ENCODE results near the gene C1QTNF8. TPM values are rescaled to one million over a fixed set of nuclear protein-coding genes. Genes with fewer than 3 reads are reported as not detected.

C1QTNF8 gene
- total and polyA plus RNA-seq, 2 of the 8 experiments (the other 6 are each of a cell fraction or from before 2014, with no cell fraction given): not detected

DNA sequence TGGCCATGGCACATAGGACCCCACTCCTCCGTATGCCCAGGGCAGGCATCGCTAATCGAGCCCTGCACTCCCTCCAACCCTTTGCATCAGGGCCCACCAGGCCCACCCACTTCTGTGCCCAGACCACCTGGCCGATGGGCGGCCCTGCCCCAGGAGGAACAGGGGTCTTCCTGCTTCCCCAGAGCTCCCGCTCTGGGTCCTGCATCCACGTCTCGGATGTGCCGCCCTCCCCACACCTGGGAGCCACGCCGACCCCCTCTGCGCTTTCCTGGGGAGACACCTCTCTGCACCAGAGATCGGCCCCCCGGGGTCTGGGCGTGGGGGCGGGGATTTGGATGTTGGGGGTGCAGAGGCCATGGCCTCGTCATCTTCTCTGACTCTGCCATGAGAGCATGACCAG lies 44.6 kb downstream of the C1QTNF8 start (continued):
- TF ChIP-seq, protein P1, sequence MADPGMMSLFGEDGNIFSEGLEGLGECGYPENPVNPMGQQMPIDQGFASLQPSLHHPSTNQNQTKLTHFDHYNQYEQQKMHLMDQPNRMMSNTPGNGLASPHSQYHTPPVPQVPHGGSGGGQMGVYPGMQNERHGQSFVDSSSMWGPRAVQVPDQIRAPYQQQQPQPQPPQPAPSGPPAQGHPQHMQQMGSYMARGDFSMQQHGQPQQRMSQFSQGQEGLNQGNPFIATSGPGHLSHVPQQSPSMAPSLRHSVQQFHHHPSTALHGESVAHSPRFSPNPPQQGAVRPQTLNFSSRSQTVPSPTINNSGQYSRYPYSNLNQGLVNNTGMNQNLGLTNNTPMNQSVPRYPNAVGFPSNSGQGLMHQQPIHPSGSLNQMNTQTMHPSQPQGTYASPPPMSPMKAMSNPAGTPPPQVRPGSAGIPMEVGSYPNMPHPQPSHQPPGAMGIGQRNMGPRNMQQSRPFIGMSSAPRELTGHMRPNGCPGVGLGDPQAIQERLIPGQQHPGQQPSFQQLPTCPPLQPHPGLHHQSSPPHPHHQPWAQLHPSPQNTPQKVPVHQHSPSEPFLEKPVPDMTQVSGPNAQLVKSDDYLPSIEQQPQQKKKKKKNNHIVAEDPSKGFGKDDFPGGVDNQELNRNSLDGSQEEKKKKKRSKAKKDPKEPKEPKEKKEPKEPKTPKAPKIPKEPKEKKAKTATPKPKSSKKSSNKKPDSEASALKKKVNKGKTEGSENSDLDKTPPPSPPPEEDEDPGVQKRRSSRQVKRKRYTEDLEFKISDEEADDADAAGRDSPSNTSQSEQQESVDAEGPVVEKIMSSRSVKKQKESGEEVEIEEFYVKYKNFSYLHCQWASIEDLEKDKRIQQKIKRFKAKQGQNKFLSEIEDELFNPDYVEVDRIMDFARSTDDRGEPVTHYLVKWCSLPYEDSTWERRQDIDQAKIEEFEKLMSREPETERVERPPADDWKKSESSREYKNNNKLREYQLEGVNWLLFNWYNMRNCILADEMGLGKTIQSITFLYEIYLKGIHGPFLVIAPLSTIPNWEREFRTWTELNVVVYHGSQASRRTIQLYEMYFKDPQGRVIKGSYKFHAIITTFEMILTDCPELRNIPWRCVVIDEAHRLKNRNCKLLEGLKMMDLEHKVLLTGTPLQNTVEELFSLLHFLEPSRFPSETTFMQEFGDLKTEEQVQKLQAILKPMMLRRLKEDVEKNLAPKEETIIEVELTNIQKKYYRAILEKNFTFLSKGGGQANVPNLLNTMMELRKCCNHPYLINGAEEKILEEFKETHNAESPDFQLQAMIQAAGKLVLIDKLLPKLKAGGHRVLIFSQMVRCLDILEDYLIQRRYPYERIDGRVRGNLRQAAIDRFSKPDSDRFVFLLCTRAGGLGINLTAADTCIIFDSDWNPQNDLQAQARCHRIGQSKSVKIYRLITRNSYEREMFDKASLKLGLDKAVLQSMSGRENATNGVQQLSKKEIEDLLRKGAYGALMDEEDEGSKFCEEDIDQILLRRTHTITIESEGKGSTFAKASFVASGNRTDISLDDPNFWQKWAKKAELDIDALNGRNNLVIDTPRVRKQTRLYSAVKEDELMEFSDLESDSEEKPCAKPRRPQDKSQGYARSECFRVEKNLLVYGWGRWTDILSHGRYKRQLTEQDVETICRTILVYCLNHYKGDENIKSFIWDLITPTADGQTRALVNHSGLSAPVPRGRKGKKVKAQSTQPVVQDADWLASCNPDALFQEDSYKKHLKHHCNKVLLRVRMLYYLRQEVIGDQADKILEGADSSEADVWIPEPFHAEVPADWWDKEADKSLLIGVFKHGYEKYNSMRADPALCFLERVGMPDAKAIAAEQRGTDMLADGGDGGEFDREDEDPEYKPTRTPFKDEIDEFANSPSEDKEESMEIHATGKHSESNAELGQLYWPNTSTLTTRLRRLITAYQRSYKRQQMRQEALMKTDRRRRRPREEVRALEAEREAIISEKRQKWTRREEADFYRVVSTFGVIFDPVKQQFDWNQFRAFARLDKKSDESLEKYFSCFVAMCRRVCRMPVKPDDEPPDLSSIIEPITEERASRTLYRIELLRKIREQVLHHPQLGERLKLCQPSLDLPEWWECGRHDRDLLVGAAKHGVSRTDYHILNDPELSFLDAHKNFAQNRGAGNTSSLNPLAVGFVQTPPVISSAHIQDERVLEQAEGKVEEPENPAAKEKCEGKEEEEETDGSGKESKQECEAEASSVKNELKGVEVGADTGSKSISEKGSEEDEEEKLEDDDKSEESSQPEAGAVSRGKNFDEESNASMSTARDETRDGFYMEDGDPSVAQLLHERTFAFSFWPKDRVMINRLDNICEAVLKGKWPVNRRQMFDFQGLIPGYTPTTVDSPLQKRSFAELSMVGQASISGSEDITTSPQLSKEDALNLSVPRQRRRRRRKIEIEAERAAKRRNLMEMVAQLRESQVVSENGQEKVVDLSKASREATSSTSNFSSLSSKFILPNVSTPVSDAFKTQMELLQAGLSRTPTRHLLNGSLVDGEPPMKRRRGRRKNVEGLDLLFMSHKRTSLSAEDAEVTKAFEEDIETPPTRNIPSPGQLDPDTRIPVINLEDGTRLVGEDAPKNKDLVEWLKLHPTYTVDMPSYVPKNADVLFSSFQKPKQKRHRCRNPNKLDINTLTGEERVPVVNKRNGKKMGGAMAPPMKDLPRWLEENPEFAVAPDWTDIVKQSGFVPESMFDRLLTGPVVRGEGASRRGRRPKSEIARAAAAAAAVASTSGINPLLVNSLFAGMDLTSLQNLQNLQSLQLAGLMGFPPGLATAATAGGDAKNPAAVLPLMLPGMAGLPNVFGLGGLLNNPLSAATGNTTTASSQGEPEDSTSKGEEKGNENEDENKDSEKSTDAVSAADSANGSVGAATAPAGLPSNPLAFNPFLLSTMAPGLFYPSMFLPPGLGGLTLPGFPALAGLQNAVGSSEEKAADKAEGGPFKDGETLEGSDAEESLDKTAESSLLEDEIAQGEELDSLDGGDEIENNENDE (IDR thresholded peaks at IDR 0.05; ENCODE audit: insufficient replicate concordance, low read length): no peak

Measured in H1 (cell line).